ENCODE measurements around the gene CCDC120. TPM values are rescaled to one million over a fixed set of nuclear protein-coding genes. Genes with fewer than 3 reads are reported as not detected.

The CCDC120 gene
- total and polyA plus RNA-seq, 9 of the 15 experiments (the other 6 are each of a cell fraction or from before 2014, with no cell fraction given): 0.13 to 3.6 (median 0.54) TPM

DNA sequence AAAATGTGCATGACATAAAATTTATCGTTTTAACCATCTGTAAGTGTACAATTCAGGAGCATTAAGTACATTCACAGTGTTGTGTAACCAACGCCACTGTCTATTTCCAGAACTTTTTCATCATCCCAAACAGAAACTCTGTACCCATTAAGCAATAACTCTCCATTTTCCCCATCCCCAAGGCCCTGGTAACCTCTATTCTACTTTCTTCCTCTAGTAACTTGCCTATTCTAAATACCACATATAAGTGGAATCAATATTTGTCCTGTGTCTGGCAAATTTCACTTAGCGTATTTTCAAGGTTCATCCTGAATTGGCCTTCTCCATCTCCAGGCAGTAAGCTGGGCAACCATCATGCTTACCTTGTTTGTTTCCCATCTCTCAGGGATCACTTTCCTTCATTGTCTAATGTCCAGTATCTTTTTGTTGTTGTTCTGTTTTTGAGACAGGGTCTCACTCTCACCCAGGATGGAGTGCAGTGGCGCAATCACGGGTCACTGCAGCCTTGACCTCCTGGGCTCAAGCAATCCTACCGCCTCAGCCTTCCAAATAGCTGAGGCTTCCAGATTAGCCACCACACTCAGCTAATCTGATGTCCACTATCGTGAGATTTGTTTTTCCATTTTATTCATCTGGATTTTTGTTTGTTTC, 39.1 kb upstream of the CCDC120 start (continued):
- TF ChIP-seq, protein P1, sequence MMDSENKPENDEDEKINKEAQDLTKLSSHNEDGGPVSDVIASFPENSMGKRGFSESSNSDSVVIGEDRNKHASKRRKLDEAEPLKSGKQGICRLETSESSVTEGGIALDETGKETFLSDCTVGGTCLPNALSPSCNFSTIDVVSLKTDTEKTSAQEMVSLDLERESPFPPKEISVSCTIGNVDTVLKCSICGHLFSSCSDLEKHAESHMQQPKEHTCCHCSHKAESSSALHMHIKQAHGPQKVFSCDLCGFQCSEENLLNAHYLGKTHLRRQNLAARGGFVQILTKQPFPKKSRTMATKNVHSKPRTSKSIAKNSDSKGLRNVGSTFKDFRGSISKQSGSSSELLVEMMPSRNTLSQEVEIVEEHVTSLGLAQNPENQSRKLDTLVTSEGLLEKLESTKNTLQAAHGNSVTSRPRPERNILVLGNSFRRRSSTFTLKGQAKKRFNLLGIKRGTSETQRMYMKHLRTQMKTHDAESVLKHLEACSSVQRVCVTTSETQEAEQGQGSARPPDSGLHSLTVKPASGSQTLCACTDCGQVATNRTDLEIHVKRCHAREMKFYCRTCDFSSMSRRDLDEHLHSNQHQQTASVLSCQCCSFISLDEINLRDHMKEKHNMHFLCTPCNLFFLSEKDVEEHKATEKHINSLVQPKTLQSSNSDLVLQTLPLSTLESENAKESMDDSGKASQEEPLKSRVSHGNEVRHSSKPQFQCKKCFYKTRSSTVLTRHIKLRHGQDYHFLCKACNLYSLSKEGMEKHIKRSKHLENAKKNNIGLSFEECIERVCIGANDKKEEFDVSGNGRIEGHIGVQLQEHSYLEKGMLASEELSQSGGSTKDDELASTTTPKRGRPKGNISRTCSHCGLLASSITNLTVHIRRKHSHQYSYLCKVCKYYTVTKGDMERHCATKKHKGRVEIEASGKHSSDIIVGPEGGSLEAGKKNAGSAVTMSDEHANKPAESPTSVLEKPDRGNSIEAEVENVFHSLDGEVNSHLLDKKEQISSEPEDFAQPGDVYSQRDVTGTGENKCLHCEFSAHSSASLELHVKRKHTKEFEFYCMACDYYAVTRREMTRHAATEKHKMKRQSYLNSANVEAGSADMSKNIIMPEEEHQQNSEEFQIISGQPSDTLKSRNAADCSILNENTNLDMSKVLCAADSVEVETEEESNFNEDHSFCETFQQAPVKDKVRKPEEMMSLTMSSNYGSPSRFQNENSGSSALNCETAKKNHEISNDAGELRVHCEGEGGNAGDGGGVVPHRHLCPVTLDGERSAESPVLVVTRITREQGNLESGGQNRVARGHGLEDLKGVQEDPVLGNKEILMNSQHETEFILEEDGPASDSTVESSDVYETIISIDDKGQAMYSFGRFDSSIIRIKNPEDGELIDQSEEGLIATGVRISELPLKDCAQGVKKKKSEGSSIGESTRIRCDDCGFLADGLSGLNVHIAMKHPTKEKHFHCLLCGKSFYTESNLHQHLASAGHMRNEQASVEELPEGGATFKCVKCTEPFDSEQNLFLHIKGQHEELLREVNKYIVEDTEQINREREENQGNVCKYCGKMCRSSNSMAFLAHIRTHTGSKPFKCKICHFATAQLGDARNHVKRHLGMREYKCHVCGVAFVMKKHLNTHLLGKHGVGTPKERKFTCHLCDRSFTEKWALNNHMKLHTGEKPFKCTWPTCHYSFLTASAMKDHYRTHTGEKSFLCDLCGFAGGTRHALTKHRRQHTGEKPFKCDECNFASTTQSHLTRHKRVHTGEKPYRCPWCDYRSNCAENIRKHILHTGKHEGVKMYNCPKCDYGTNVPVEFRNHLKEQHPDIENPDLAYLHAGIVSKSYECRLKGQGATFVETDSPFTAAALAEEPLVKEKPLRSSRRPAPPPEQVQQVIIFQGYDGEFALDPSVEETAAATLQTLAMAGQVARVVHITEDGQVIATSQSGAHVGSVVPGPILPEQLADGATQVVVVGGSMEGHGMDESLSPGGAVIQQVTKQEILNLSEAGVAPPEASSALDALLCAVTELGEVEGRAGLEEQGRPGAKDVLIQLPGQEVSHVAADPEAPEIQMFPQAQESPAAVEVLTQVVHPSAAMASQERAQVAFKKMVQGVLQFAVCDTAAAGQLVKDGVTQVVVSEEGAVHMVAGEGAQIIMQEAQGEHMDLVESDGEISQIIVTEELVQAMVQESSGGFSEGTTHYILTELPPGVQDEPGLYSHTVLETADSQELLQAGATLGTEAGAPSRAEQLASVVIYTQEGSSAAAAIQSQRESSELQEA (IDR thresholded peaks at IDR 0.05; ENCODE audit: low read depth): no peak
- TF ChIP-seq FIP1L1 (IDR thresholded peaks at IDR 0.05; ENCODE audit: low read depth, low read length, poor library complexity, severe bottlenecking) (no peak), CBX5 (IDR thresholded peaks at IDR 0.05; ENCODE audit: borderline replicate concordance, low read depth) (no peak), KDM1A (IDR thresholded peaks at IDR 0.05) (peak; percentile 68 to 71; a peak in 2 of 4 replicates), SOX6 (IDR thresholded peaks at IDR 0.05) (no peak), MCM2 (IDR thresholded peaks at IDR 0.05; ENCODE audit: low read depth) (no peak), ZNF232 (CRISPR knock-in tag; IDR thresholded peaks at IDR 0.05) (no peak), ZKSCAN8 (CRISPR knock-in tag; IDR thresholded peaks at IDR 0.05) (no peak), EP400 (IDR thresholded peaks at IDR 0.05) (no peak), POLR3A (IDR thresholded peaks at IDR 0.05; ENCODE audit: borderline replicate concordance, extremely low read depth, insufficient read depth, insufficient read length) (no peak)
- TF ChIP-seq, protein P2, sequence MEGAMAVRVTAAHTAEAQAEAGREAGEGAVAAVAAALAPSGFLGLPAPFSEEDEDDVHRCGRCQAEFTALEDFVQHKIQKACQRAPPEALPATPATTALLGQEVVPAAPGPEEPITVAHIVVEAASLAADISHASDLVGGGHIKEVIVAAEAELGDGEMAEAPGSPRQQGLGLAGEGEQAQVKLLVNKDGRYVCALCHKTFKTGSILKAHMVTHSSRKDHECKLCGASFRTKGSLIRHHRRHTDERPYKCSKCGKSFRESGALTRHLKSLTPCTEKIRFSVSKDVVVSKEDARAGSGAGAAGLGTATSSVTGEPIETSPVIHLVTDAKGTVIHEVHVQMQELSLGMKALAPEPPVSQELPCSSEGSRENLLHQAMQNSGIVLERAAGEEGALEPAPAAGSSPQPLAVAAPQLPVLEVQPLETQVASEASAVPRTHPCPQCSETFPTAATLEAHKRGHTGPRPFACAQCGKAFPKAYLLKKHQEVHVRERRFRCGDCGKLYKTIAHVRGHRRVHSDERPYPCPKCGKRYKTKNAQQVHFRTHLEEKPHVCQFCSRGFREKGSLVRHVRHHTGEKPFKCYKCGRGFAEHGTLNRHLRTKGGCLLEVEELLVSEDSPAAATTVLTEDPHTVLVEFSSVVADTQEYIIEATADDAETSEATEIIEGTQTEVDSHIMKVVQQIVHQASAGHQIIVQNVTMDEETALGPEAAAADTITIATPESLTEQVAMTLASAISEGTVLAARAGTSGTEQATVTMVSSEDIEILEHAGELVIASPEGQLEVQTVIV (CRISPR knock-in tag; IDR thresholded peaks at IDR 0.05; ENCODE audit: borderline replicate concordance): no peak
- TF ChIP-seq, protein P3, sequence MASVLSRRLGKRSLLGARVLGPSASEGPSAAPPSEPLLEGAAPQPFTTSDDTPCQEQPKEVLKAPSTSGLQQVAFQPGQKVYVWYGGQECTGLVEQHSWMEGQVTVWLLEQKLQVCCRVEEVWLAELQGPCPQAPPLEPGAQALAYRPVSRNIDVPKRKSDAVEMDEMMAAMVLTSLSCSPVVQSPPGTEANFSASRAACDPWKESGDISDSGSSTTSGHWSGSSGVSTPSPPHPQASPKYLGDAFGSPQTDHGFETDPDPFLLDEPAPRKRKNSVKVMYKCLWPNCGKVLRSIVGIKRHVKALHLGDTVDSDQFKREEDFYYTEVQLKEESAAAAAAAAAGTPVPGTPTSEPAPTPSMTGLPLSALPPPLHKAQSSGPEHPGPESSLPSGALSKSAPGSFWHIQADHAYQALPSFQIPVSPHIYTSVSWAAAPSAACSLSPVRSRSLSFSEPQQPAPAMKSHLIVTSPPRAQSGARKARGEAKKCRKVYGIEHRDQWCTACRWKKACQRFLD (CRISPR knock-in tag; IDR thresholded peaks at IDR 0.05): no peak
